GM18873 (cell line): ENCODE data around the gene PSMA5.
A peak's percentile ranks its signal among the peaks of the same experiment; 100 is the strongest.
"Not testable (repeated sequence)": the region's sequence is repeated elsewhere in the genome, so short reads cannot be mapped to it uniquely, and the experiment has no call there.

Experiments used
- ATAC-seq: cut with Tn5 transposase; IDR thresholded peaks from one replicate; pipeline ENCODE4 v1.9.1; 2021; ENCODE audit warnings: mild to moderate bottlenecking, moderate library complexity, moderate number of reproducible peaks; ENCODE audit not compliant: unreplicated experiment, low FRiP score

PSMA5 gene

GRCh38 chr1:109393617-109394233 is 32.5 kb downstream of the PSMA5 start:
- no peak for ATAC-seq

DNA sequence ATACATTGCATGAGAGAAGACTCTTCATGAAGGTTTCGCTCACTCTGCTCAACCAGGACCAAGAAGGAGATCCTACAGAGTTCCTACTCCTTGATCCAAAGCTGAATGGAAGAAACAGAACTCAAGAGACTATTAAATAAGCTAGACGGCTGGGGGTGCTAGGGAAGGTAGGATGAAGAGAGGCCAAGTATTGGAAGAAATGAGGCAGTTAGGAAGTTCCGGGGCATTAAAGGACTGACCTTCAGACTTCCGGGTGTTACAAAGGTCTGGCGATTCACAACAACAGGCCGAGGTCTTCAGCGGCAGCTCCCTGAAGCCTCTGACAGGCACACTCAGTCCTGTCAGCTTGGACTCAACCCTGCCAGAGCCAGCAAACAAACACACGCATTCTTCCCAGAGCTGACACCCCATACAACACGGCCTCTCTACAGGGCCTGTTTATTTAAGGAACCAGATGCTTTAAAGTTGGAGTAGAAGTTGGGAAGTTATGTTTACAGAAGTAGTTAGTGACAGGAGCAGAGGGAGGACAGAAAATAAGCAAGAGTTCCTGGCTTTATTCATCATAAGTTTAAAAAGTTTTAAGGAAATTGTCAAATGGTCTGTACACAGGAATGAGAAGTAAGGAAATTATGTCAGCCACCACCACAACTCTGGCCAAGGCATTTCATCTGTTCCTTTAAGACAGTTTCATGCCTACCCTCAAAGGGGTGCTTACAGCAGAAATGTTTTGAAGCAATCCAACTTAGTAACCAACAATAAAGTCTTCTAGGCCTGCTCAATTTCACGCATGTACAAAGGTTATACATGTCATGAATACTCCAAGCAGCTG is 33.2 kb downstream of the PSMA5 start:
- ATAC-seq: no peak

DNA sequence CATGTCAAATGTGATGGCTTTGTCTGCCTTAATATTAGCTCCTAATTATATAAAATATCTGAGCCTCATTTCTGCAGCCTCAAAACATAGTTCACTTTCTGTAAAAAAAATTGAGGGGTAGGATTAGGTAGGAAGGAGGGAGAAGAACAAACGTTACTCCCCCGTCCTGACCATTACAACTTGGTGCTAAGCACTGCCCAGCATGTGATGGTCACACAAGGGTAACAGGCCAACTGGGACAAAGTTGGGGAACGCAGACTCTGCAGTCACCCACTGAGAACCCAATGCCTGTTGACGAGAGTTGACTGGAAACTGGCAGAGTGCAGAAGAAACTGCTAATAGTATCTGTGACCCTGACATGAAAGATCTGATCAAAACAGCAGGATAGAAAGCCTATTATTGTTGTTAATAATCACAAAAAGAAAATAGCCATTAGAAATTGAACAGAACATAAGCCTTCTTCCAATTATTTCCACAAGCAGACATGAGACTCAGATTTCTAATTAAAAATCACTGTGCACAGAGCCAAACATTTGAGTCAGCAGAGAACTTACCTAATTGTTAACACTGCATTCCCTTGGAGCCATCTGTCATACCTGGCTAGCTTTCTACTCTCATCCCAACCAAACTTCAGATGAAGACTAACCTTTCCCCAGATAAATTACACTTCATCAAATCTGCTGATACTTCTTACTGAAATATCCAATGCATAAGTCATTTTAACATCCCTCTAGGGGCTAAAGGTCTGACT is 34.0 kb downstream of the PSMA5 start:
- ATAC-seq: peak; percentile 6

GRCh38 chr1:109391626-109392025 is 34.6 kb downstream of the PSMA5 start:
- ATAC-seq: peak; percentile 57

DNA sequence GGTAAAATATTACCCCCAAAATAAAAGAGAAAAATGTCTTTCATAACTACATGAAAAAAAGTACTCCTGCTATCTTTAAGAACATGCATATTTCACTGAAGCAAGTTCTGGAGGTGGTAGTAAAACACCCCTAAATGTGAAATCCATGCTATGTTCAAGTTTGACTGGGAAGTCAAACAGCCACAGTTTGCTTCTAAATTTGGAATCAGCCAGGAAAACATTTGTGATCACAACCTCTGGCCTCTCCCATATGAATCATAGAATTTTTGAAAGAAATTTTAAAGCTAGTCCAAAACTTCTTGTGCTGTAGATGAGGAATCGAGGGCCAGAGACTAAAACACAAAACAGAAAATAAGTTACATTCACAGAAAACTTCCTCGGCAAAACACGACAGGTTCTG is 35.1 kb downstream of the PSMA5 start:
- ATAC-seq: no peak

DNA sequence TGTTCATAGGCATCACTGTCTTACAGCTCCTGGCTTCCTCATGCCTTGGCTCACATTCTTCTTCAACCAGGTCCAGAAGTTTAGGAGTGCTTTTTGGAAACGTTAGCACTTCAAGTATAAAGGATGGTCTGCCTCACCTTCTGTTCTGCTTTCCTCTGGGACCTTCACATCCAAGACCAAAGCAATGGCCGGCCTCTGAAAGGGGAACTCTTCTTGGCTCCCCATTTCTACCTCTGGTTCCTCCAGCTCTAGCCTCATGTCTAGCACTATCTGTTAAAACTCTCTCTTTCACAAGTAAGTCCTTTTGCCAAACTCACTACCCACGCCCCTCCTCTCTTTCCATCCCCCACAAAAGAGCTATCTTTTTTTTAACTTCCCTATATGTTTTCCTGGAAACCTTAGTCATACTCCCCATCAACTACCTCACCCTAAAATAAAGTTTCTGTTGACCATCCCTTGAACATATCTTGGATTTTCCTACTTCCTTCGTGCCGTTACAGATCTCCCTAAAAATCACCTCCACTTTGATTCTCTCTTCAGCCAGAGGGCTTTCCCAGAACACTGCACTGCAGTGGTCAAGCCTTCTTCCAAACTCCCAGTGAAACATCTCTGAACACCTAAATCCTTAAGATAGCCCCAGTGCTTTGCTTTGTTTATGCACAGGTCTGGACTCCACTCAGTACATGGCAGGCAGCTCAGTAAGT is 36.5 kb downstream of the PSMA5 start:
- ATAC-seq: no peak

GRCh38 chr1:109388884-109389637 is 37.2 kb downstream of the PSMA5 start:
- ATAC-seq: no peak

- ATAC-seq: no peak
These were observed 38.0 kb downstream of the PSMA5 start for GRCh38 chr1:109388208-109388711.

DNA sequence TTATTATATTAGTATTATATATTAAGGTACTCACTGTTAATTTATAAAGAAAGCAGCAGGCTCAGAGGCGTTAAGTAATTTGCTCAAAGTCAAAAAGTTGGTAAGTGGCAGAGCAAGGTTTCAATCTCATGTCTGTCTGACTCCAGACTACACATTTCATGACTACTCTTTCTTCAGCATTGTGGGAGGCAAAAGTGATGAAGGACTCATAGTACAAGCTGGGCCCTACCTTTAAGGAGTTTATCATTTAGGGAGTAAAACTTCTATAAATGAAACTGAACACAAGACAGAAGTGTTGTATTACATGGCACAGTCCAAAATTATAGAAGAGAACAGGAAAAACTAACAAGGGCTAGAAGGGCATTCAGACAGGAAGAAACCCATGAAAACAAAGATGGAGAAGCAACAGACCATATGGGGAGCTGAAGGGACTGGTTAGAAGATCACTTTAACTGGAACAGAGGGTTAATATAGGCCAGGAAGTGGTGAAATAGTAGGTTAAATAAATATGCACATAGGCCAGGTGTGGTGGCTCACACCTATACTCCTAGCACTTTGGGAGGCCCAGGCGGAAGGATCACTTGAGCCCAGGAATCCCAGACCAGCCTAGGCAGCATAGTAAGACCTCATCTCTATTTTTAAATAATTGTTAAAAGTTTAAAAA is 40.1 kb downstream of the PSMA5 start:
- ATAC-seq: no peak

- ATAC-seq: no peak
These were observed 40.8 kb downstream of the PSMA5 start for GRCh38 chr1:109385417-109385816.

DNA sequence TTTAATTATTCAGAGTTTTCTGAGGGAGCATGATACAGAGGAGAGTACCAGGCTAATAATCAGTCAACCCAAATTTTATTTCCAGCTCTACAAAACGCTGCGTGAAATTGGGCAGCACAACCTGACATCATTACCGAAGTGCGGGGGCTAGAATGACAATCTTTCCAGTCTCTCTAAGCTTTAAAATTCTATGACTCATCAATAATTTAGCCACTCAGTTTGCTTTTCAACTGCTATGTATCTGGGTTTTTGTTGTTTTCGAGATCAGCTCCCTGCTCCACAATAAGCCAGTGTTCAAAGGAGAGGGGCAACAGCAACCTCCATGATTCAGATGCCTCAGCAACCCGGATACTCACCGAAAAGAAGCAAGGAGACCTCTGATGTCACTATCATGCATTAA is 42.4 kb downstream of the PSMA5 start:
- no peak for ATAC-seq

DNA sequence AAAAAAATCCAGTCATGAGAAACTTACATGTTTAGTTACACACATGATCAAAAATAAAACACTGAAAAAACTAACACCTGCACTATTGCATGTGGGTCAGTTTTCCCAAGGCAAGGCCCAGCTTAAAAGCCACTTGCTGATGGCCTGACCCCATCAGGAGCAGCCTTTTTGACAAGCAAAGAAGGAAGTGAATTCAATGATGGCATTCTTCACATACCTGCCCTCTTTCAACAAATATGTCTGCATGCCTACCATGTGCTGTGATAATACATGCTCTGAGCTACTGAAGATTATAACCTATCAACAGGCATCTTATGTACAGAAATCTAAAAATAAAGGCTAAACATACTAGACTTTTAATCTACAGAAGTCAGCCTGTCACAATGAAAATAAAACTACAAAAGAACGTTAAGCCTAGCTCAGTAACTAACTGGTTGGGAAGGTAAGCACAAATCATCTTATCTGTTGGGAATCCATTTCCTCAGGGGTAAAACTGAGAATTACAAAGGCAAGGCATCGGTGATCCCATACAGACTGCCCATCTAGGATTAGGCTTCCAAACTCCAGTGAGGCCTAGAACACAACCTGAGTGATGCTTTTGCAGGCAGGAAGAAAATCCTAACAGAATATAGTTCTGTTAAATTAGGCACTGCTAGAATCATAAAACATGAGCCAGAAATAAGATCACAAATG is 43.0 kb downstream of the PSMA5 start:
- ATAC-seq: no peak

DNA sequence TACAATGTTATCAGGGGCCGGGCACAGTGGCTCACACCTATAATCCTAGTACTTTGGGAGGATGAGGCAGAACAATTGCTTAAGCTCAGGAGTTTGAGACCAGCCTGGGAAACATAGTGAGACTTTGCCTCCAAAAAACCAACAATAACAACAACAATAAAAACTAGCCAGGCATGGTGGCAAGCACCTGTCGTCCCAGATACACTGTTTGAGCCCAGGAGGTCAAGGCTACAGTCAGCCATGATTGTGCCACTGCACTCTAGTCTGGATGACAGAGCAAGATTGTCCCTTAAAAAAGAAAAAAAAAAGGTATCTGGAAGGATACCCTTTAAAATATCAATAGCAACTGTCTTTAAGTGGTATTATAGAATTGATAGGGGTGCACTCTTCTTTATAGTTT is 44.7 kb downstream of the PSMA5 start:
- no peak for ATAC-seq

DNA sequence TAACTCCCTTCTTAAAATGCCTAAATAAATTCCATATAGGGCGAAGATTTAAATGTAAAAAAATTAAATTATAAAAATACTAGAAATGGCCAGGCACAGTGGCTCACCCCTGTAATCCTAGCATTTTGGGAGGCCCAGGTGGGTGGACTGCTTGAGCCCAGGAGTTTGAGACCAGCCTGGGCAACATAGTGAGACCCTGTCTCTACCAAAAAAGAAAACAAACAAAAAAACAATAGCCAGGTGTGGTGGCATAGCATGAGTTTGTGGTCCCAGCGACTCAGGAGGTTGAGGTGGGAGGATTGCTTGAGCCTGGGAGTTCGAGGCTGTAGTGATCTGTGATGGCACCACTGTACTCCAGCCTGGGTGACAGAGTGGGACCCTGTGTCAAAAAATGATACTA is 46.3 kb downstream of the PSMA5 start:
- no peak for ATAC-seq

- ATAC-seq: no peak
These were observed 46.8 kb downstream of the PSMA5 start for GRCh38 chr1:109379422-109379821.

DNA sequence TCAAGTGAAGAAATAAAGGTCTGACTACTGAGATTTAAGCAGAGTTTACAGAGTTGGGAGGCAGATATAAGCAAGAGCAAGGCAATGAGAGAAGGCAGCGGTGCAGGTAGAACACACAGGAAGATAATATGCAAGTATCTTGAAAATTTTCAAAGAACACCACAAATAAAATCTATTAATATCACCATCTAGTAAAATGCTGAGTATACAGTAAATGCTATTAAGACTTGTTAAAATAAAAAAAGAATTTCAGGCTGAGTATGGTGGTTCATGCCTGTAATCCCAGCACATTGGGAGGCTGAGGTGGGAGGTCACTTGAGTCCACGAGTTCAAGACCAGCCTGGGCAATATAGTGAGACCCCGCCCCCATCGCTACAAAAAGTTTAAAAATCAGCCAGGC is 48.5 kb downstream of the PSMA5 start:
- no peak for ATAC-seq

- ATAC-seq: not testable (repeated sequence)
These were observed 52.6 kb downstream of the PSMA5 start for GRCh38 chr1:109373696-109374095.

GRCh38 chr1:109373126-109373525 is 53.1 kb downstream of the PSMA5 start:
- ATAC-seq: no peak

GRCh38 chr1:109372281-109372680 is 54.0 kb downstream of the PSMA5 start:
- ATAC-seq: no peak
